Heart right ventricle (tissue), 16 donors: Measurements from ENCODE around the gene SLC38A4. TPM values are rescaled to one million over a fixed set of nuclear protein-coding genes. Genes with fewer than 3 reads are reported as not detected.

Source experiments
- ATAC-seq, 8 donors: fragments of 200-7000 bp; cut with Tn5 transposase; one replicate each; pipeline ENCODE4 v1.9.1; 2020; ENCODE audit warnings: mild to moderate bottlenecking in 8 of 8, moderate library complexity in 8 of 8, moderate number of reproducible peaks in 1 of 8
- DNase-seq, 2 donors: peaks; one replicate each; pipeline ENCODE4 v3.0.0-alpha.2; 2020
- H3K27ac ChIP-seq, 10 donors: fragments of 200-600 bp; sonication (generic) in 2 of 10; one replicate each; pipeline versions ENCODE4 v1.5.0 to v1.8.0; 2020 to 2022; ENCODE audit warnings: mild to moderate bottlenecking in 3 of 10
- H3K27me3 ChIP-seq, 7 donors: fragments of 200-600 bp; one replicate each; pipeline ENCODE4 v1.8.0; 2021 to 2022; ENCODE audit warnings: mild to moderate bottlenecking in 2 of 7
- H3K36me3 ChIP-seq, 9 donors: fragments of 200-600 bp; sonication (generic) in 1 of 9; one replicate each; pipeline versions ENCODE4 v1.5.0 to v1.8.0; 2020 to 2022; ENCODE audit warnings: mild to moderate bottlenecking in 2 of 9
- H3K4me1 ChIP-seq, 9 donors: fragments of 200-600 bp; sonication (generic) in 1 of 9; one replicate each; pipeline versions ENCODE4 v1.5.0 to v1.8.0; 2020 to 2022; ENCODE audit warnings: mild to moderate bottlenecking in 4 of 9
- H3K4me3 ChIP-seq, 10 donors: fragments of 200-600 bp; sonication (generic) in 2 of 10; one replicate each; pipeline versions ENCODE4 v1.5.0 to v1.8.0; 2020 to 2022; ENCODE audit warnings: mild to moderate bottlenecking in 7 of 10, moderate library complexity in 2 of 10
- H3K9me3 ChIP-seq, 11 donors: fragments of 200-600 bp in 10 of 11; sonication (generic) in 2 of 11; one replicate each; pipeline versions ENCODE4 v1.5.0 to v1.8.0; 2013 to 2022; ENCODE audit warnings: mild to moderate bottlenecking in 2 of 11, control low read depth in 1 of 11, moderate library complexity in 1 of 11
- CTCF ChIP-seq, 9 donors: fragments of 200-600 bp; sonication (generic) in 2 of 9; IDR thresholded peaks; one replicate each; pipeline versions ENCODE4 v1.5.0 to v1.8.0; 2021 to 2022; ENCODE audit warnings: antibody characterized with exemption in 9 of 9, mild to moderate bottlenecking in 5 of 9, moderate library complexity in 1 of 9
- WGBS, 2 donors: extraction: QIAGEN DNeasy Blood & Tissue Kit; methylation state at CpG; one replicate each; pipeline ENCODE4 v1.1.7; 2013; ENCODE audit warnings: inconsistent platforms in 1 of 2; 5-methylcytosine and 5-hydroxymethylcytosine counted together
- intact Hi-C, 10 donors: fragments of 100-400 bp; cut with DNase I; formaldehyde crosslinking; loops; one replicate each; pipeline versions ENCODE4 v1.11.1 to v1.14.2; 2022
- polyA plus RNA-seq, 2 donors: library from polyadenylated mRNA; stranded (reverse); fragments of 200-250 nt; gene quantifications; one replicate each; pipeline ENCODE4 v1.2.3, GENCODE V29; 2013
- total RNA-seq, 10 donors: library from RNA; stranded (reverse); fragmentation: NEBNext Ultra II Directional in 3 of 10; extraction: Animal tissue kit (Norgen Biotek cat#: 25700) in 3 of 10; gene quantifications; one replicate each; pipeline versions ENCODE4 v1.2.1 to v1.2.4, GENCODE V29; 2021 to 2023
- donor health status: Arrhythmogenic right ventricular cardiomyopathy.
- donor health status: ischemic (EF 13 %, LVEDD 7.1; RV severe dilation, severe dysfunction).
- donor health status: healthy with polysubstance abuse.
- donor health status: DM: no; HTN: yes; CAD: no.
- donor health status: DM: no; HTN: no; CAD: no.
- donor health status: ischemic (EF 25% LVEDD 6.9; RV normal size, moderate dysfunction).
- donor health status: ischemic (EF 25% LVEDD 5.7; RV mildly dilated, moderate dysfunction).
- donor health status: healthy.
- donor health status: DM: yes; HTN: yes; CAD: no.
- donor health status: Ischemic cardiomyopathy.
- donor health status: ischemic (EF 35%, LVEDD 5.7; RV mildly dilated, moderate dysfunction).
- donor health status: nonischemic (EF 11% LVEDD 7.7; RV severe dilation, severe dysfunction).
- donor health status: DM: yes; HTN: yes; CAD: no.
- donor health status: PGD.
- donor health status: ischemic (EF 29% LVEDD 5.4; RV normal size, mild dysfunction).
- donor health status: nonischemic (EF 23%, LVEDD 6.1; RV moderate dilation, normal function).

SLC38A4 gene
- total and polyA plus RNA-seq, 12 donors = 0.06 to 2.3 (median 0.67) TPM; not detected in 2

- intact Hi-C loops = no loop called here
- H3K27ac ChIP-seq = no peak overlapping the region
- DNase-seq (no peak), ATAC-seq (no peak)
- H3K27me3 ChIP-seq = no peaks in the 10 kb centered on the region
- no peaks in the 10 kb centered on the region for H3K9me3 ChIP-seq
- no peaks in the 10 kb centered on the region for H3K36me3 ChIP-seq
- no peak for TF ChIP-seq CTCF (IDR thresholded peaks at IDR 0.05)
- H3K4me1 ChIP-seq = no peaks in the 10 kb centered on the region
- 41 to 49% methylated on average over 1 of the region's 1 CpG for WGBS, 2 donors
- no peak overlapping the region for H3K4me3 ChIP-seq
These were observed 24.5 kb downstream of the SLC38A4 start for GRCh38 chr12:46801293-46801692.

GRCh38 chr12:46800160-46800559 lies 25.6 kb downstream of the SLC38A4 start:
- 82 to 88% methylated on average over 4 of the region's 4 CpGs for WGBS, 2 donors
- Histone ChIP-seq H3K4me1 (no peaks in the 10 kb centered on the region), H3K36me3 (no peaks in the 10 kb centered on the region), H3K27me3 (no peaks in the 10 kb centered on the region), H3K4me3 (no peak overlapping the region), H3K27ac (no peak overlapping the region), H3K9me3 (no peaks in the 10 kb centered on the region)
- TF ChIP-seq CTCF (IDR thresholded peaks at IDR 0.05) = no peak
- ATAC-seq (no peak), DNase-seq (no peak)
- intact Hi-C loops = no loop called here

- ATAC-seq (no peak), DNase-seq (no peak)
- TF ChIP-seq CTCF (IDR thresholded peaks at IDR 0.05) = no peak
- WGBS, 2 donors = 97% methylated on average over 2 of the region's 2 CpGs
- no peak overlapping the region for H3K27ac ChIP-seq
- no peaks in the 10 kb centered on the region for H3K4me1 ChIP-seq
- intact Hi-C loops = loop anchor here in 1 of 10 donors (5.0 kb wide), 1 partner anchor 1266 kb away; no protein-coding TSS in a partner anchor
- H3K9me3 ChIP-seq = peaks cover 0 to 12% (median 0%) of the 10 kb centered on the region in 11 donors
- H3K27me3 ChIP-seq = no peaks in the 10 kb centered on the region
- H3K4me3 ChIP-seq = no peak overlapping the region
- no peaks in the 10 kb centered on the region for H3K36me3 ChIP-seq
These were observed 27.1 kb downstream of the SLC38A4 start for GRCh38 chr12:46798648-46799047.

GRCh38 chr12:46798056-46798455 lies 27.7 kb downstream of the SLC38A4 start:
- ATAC-seq (no peak), DNase-seq (no peak)
- 80 to 91% methylated on average over 2 of the region's 2 CpGs for WGBS, 2 donors
- no peak overlapping the region for H3K27ac ChIP-seq
- intact Hi-C loops = loop anchor here in 1 of 10 donors (5.0 kb wide), 1 partner anchor 1266 kb away; no protein-coding TSS in a partner anchor
- H3K4me3 ChIP-seq = no peak overlapping the region
- no peaks in the 10 kb centered on the region for H3K27me3 ChIP-seq
- TF ChIP-seq CTCF (IDR thresholded peaks at IDR 0.05) = no peak
- H3K36me3 ChIP-seq = no peaks in the 10 kb centered on the region
- peaks cover 0 to 12% (median 0%) of the 10 kb centered on the region in 11 donors for H3K9me3 ChIP-seq
- H3K4me1 ChIP-seq = no peaks in the 10 kb centered on the region
